Measurements from ENCODE around the gene CDNF.
"Not testable (repeated sequence)": the region's sequence is repeated elsewhere in the genome, so short reads cannot be mapped to it uniquely, and the experiment has no call there.

CDNF gene

DNA sequence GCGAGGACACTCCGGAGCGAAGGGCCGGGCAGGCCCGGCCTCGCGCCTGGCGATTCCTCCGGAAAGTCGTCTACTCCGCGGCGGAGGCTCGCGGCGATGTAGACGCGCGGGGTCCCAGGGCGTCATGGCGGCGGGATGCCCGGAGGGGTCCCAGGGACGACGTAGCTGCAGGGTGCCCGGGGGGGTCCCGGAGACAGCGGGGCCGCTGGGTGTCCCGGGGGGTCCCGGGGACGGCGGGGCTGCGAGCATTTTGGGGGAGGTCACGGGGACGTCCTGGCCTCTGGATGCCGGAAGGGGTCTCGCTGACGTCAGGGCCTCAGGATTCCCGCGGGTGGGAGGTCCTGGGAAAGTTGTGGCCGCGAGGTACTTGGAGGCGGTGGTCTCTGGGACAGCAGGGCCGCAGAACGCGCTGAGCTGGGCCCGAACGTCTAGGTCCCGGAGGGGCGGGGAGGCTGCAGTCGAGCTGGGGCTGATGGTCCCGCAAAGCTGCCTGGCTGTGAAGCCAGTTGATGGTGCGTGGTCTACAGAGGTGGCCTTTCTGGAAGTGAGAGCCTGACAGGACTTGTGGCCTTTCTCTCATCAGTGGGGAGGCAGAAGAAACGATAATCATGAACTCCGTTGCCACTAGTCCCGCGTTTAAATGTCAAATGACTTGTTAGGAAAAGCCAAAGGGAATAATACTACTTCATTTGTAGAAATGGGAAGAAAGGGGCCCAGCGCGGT lies 906 bp upstream of the CDNF start:
- DNase-seq: peak; percentile 43

DNA sequence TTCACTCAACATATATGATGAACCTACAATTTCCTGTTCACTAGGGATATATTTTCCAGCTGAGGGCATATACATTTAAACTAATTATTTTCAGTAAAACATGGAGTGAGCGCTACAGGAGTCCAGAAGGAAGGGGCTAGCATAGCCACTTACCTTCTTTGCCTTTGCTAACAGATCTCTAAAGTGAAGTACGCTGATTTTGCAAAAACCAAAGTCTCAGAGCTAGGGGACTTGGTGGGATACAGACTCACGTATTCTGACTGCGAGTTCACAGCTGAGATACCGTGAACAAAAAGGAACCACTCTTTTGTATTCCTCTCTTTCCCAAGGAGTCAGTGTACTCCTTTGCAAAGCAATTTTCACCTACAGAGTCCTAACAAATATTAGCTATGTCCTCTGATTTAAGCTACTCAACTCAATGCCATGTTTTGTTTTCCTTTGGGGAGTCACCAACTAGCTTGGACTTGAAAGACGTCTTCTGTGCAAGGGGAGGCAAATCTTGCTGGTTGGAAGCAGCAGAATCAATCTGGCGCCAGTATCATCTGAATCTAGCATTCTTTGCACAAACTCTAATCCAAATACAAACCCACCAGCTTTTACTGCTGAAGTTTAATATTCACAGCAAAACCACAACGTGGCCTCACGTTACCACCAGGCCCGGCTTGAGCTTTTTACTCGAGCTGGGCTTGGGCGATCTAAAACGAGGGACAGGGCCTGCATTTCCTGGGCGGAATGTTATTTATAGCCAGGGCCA lies 657 bp downstream of the CDNF start:
- no peak for DNase-seq

DNA sequence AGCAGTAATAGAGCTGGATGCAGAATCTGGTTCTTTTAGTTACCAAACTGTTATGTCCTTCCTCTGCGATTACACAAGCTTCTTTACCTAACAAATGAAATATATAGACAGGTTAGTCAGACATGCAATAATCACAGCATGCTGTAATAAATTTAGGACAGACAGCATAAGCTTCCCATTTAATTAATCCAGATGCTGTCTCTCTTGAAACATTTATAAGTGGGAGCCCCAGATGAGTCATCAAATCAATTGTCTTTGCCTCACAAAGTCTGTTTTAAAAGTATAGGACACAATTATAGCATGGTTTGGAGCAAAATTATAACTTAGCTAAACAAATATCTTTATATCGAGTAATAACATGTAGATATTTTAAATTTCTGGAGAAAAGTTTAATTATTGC lies 1.6 kb downstream of the CDNF start:
- no peak for DNase-seq

DNA sequence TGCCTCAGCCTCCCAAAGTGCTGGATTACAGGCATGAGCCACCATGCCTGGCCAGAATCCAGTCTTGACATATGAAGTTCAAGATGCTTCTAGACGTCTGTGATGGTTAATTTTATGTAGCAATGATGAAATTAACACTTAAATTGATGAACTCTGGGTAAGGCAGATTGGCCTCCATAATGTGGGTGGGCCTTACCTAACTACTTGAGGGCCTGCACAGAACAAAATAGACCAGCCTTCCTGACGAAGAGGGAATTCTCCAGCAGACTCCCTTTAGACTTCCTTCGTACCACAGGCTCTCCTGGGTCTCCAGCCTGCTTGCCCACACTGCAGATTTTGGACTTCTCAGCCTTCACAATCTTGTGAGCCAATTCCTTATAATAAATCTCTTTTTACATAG lies 4.7 kb downstream of the CDNF start:
- DNase-seq: no peak

DNA sequence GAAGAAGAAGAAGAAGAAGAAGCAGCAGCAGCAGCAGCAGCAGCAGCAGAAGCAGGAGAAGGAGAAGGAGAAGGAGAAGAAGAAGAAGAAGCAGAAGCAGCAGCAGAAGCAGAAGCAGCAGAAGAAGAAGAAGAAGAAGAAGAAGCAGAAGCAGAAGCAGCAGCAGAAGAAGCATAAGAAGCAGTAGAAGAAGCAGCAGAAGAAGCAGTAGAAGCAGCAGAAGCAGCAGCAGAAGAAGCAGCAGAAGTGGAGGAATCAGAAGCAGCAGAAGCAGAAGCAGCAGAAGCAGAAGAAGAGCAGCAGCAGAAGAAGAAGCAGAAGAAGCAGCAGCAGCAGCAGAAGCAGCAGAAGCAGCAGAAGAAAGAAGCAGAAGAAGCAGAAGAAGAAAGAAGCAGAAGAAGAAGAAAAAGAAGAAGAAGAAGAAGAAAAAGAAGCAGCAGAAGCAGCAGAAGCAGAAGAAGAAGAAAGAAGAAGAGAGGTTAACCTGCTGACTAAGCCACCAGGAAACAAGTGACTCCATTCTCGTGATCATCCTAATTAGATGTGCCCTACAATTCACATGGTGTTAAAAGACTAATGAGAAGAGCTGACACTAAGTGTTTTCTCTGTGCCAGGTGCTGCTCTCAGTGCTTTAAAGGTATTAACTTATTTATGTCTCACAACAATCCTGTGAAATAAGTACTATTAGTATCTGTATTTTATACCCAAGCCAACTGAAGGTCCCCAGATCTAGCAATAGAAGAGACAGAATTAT lies 11.6 kb downstream of the CDNF start:
- DNase-seq: no peak

DNA sequence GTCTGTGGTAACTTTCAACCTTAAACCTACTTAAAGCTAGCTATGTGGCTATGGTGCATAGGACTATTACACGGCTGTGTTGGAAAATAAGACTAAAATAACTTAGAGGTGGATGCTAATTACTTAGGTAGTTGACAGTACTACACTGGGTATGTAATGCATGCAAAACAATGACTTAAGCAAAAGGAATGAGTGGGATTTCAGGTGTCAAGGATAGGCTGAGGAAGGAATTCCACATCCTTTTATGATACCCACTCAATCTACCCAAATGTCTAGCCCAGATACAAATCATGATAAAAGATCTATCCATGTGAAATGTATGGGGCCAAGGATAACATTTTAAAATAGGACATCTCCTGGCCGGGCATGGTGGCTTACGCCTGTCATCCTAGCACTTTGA lies 13.9 kb downstream of the CDNF start:
- no peak for DNase-seq

DNA sequence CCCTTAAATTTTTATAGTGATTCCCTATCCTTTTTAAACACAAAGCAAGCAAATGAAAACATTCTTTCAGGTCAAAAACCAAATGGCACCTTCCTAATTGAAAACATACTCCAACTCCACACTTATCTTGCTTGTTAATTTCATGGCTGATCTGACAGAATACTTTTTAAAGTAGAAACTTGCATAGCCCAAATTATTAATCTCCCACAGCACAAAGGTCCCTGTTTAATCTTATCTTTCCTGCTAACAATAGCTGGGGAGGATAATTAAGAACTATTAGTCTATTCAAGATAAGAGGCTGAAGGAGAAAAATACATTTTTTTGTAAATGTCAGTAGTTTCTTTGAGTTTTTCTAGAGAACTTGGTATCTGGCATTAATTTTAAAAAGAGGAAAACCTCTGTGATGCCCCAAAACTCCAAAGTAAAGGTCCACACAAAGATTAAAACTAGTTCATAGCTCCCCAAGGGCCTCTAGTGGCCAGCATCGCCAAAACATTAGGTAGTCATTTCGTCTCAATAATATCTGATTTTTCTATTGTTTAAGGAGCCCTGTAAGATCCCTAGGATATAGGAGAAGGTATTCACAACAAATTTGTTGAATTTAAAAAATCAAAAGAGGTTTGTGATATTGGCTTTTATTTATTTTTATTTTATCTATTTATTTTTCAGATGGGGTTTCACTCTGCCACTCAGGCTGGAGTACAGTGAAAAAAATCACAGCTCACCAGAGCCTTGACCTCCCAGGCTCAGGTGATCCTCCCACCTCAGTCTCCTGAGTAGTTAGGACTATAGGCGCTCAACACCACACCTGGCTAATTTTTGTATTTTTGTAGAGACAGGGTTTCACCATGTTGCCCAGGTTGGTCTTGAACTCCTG lies 14.7 kb downstream of the CDNF start:
- DNase-seq: peak; percentile 53

DNA sequence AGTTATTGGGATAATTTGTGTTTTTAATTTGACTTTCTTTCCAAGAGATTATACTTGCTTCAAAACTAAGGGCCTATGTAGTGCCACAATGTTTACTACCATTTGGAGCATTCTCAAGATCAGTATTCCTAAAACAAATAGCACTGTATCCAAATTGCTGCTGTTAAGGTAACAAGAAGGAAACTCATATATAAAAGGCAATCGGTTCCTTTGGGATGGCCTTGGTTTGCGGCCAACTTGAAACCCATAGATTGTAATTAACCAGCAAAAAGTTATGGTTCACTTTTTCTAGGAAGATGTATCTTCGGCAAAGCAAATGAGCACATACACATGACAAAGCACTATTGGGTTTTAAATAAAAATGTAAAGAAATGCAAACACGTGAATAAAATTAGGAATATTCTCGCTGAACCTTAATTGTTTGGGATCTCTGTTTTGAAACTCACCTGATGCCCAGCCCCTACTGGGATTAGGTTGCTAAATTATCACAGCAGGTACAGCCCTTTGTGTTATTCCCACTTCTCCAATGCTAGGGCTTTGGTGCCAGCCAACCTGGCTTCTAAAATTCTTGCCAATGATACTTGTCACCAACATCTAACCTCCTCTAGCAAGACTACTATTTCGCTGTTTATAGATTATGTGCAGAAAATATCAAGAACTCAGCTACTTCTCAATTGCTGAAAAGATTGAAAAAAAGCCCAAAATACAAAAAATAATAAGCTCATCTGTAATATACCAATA lies 16.0 kb downstream of the CDNF start:
- no peak for DNase-seq

DNA sequence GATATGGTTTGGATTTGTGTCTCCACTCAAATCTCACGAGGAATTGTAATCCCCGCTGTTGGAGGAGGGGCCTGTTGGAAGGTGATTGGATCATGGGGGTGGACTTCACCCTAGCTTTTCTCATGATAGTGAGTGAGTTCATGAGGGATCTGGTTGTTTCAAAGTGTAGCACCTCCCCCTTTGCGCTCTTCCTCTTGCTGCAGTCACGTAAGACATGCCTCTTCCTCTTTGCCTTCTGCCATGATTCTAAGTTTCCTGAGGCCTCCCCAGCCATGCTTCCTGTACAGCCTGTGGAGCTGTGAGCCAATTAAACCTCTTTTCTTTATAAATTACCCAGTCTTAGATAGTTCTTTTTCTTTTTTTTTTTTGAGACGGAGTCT lies 17.1 kb downstream of the CDNF start:
- no peak for DNase-seq

DNA sequence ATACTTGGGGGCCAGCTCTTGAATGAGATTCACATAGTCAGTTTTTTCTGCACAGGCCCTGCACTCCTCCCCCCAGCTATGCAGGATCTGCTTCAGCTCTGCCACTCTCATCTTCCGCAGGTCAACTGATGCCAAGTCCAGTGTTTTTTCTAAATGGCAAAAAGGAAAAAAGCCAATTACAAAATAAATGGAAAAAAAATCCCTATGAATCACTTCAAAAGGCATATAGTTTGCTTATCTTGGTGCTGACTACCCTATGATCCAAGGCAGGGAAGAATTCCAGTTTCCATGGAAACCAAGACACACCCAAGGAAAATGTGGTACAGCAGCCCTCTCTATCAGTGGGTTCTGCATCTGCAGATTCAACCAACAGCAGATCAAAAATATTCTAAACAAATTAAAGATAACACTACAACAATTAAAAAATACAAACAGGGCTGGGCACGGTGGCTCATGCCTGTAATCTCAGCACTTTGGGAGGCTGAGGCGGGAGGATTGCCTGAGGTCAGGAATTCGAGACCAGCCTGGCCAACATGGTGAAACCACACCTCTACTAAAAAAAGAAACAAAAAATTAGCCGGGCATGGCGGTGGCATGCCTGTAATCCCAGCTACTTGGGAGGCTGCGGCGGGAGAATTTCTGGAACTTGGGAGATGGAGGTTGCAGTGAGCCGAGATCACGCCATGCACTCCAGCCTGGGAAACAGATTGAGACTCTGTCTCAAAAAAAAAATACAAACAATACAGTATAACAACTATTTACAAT lies 17.6 kb downstream of the CDNF start:
- DNase-seq: no peak

DNA sequence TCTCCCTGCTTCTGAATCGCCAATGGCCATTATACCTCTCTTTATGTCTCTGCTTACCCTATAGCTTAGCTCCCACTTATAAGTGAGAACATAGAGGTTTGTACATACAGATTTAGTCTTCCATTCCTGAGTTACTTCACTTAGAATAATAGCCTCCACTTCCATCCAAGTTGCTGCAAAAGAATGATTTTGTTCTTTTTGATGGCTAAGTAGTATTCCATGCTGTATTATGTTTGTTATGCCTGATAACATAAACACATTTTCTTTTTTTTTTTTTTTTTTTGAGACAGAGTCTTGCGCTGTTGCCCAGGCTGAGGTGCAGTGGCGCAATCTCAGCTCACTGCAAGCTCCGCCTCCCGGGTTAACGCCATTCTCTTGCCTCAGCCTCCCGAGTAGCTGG lies 21.1 kb downstream of the CDNF start:
- DNase-seq: not testable (repeated sequence)

DNA sequence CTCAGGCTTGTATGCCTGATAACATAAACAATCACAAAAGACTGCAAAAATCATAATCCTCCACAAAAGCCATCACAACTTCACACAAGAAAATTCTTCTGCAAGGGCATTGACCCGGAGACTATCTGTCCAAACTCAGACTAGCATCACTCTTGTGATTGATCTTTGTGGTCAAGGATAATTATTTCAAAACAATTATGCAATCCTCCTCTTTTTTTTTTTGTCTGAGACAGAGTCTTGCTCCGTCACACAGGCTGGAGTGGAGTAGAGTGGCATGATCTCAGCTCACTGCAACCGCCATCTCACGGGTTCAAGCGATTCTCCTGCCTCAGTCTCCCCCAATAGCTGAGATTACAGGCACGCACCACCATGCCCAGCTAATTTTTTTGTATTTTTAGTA lies 22.2 kb downstream of the CDNF start:
- no peak for DNase-seq

DNA sequence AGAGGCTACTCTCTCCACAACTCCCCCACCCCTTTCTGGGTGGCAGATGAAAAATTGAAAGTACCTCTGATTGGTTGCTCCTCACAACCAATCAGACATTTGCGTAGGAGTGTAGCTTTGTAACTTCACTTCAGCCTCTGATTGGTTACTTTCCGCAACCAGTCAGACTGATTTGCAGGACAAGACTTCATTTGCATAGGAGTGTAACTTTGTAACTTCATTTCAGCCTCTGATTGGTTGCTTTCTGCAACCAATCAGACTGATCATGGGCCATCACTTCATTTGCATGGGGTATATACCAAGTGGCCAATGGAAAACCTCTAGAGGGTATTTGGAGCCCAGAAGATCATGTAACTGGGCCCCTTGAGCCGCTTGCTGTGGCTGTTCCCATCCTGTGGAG lies 25.6 kb downstream of the CDNF start:
- no peak for DNase-seq

DNA sequence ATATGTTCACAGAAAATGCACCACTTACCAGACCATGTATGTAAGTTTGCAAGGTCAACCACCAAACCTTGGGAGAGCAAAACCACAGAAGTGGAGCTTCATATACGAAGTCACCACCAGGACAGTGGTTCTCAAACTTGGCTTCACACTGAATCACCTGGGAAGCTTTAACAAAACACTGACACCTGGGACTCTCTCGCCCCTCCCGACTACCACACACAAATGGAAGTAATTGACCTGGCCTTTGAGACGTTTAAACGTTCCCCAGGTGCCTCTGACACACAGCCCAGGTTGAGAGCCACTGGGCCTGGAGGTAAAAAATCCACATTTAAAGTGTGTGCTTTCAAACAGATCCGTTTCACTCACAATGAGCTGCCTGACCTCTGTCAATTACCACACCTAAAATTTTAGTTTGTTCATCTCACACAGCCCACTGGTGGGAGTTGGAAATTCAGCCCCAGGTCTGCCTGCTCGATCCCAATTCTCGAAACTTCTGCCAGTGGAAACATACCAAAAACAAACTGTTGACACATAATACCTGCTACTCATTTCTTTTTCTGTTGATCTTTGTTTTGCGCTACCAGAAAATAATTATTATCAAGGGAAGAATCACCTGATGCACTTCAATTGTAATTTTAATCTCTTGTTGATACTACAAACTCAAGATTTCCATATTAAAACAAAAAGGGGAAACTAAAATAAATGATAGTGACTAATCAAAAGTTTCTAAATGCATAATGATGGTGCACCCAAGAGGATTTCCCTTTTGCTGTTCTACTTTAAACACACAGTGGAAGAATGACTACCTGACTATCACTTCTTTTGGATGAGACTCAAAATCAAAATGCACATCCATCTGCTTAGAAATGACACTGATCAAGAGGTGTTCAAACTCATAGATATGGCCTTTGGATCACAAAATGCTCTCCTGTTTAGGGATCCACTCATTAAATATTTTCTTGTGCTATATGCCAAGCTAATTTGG lies 26.6 kb downstream of the CDNF start:
- no peak for DNase-seq

DNA sequence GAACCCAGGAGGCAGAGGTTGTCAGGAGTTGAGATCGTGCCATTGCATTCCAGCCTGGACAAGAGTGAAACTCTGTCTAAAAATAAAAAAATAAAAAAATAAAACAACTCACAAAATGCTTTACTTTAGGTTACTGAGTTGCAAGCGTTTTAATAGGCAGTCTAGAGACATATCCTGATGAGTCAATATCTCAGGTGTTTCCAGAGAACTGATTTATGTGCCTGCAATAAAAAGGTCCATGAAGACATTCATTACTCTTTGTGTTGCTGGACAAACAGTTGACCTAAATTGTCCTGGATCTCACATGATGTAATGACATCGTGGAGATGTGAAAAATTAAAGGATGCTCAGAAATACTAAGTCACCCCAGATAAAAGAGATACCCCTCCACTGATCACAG lies 31.5 kb downstream of the CDNF start:
- DNase-seq: no peak

DNA sequence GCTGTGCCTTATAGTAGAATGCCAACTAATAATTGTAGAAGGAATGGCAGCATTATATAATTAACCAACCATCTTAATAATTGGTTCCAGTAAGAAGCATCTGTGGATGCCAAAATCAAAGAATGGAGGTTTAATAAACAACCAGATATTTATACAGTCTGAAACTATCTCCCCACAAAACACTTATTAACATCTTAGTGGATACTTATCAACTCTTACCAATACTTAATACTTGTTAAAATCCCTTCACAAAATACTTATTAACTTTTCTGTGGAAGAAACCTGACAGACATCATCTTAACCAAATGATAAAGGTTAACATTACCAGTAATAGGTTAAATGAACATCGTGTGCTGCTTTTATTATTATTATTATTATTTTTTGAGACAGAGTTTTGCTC lies 34.0 kb downstream of the CDNF start:
- no peak for DNase-seq

DNA sequence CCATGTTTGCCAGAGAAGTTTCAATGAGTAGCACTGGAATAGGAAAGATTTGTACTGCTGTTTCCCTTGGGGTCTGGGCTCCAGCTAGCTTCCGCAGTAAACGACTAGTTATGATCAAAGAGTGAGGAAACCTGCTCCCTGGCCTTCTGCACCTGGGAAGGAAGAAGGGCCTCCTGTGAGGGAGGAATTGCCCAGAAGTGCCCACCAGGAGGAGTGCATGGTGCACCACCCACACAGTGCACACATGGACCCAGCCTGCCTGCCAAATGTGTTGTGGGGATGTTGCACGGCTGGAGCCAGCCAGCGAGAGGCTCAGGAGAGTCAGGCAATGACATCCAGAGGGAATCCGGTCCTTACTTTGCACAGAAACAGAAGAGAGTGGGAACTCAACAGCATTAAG lies 36.1 kb downstream of the CDNF start:
- no peak for DNase-seq

DNA sequence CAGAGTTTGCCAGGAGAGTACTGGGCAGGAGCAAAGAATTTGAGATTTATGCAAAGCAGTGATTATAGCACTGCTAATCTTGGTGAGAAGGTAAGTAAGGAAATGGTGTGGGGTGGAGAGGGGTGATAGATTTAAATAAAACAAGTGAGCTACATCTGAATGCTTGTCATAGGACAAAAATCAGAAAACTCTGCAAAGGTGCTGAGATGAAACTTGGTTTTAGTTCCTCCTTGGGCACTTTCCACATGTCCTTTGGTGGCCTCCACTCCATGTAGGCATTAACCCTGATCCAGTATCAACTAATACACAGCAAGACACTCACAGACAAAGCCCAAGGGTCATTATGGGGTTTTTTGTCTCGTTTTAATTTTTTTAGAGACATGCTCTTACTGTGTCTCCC lies 37.4 kb downstream of the CDNF start:
- no peak for DNase-seq

DNA sequence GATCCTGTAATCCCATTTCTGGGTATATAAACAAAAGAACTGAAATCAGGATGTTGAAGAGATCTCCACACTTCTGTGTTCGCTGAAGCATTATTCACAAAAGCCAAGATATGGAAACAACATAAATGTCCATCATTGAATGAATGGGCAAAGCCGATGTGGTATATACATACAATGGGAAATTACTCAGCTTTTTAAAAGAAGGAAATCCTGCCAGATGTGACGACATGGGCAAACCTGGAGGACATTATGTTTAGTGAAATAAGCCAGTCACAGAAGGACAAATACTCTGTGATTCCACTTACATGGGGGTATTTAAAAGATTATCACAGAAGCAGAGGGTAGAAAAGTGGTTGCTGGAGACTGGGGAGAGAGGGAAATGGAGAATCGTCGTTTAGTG lies 39.2 kb downstream of the CDNF start:
- no peak for DNase-seq

DNA sequence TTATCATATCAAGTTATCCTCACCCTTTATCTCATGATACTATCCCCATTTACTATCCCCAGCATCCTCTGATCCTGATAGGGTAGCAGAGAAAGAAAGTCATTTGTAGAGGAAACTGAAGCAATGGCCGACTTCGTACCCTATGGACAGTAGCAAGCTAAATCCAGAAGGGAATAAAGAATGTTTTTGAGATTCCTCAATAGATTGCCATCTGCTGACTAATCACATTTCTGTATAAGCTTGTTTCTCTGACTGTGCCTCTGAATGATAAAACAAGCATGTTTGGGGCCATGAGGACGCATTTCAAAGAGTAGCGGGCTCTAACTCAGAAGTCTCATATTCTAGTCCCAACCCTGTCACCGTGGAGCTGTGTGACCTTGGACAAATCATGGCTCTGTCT lies 49.9 kb downstream of the CDNF start:
- no peak for DNase-seq
